Measurements from ENCODE around the gene CACNG4. TPM values are rescaled to one million over a fixed set of nuclear protein-coding genes. Genes with fewer than 3 reads are reported as not detected.
A peak's percentile ranks its signal among the peaks of the same experiment; 100 is the strongest.

Gene CACNG4
- total RNA-seq, 1 experiment from 2014 or later: not detected

- no TSS peak for BruUV-seq (replicated peaks)
- Histone ChIP-seq H3K4me2 (ENCODE audit: low read length) (no peak overlapping the region), H3K27me3 (ENCODE audit: insufficient read depth, low read length) (peaks cover 20% of the 10 kb centered on the region; the same call in 1 of the 2 replicates), H3K79me2 (ENCODE audit: insufficient read depth, low read length) (no peaks in the 10 kb centered on the region), H3K9ac (ENCODE audit: low read length) (no peak overlapping the region), H3K4me1 (ENCODE audit: control insufficient read depth in 1 of 2, insufficient read depth in 2 of 2, low read length in 2 of 2) (peaks cover 22 to 28% of the 10 kb centered on the region in 2 experiments; a peak in 3 of 4 replicates), H3K36me3 (ENCODE audit: control insufficient read depth in 1 of 2, insufficient read depth in 2 of 2, low read length in 2 of 2) (no peaks in the 10 kb centered on the region), H2AFZ (ENCODE audit: low read depth, low read length, poor library complexity, severe bottlenecking) (no peak overlapping the region), H4K20me1 (ENCODE audit: insufficient read depth) (no peaks in the 10 kb centered on the region), H3K4me3 (replicated peaks in 1 of 2; ENCODE audit: low read depth in 1 of 2, low read length in 2 of 2) (no peak overlapping the region), H3K27ac (ENCODE audit: low read depth, low read length) (no peak overlapping the region), H3K9me2 (ENCODE audit: insufficient read depth) (no peaks in the 10 kb centered on the region), H3K9me3 (ENCODE audit: control insufficient read depth in 1 of 2, insufficient read depth in 1 of 2, low read depth in 1 of 2, low read length in 2 of 2) (no peaks in the 10 kb centered on the region)
- no peak for TF ChIP-seq ATF3 (IDR thresholded peaks at IDR 0.05)
- DNase-seq (ENCODE audit: low read depth, low spot score) (no peak), ATAC-seq (0 out of 2 replicates have a peak, but pooled peaks have one; percentile 17)
- CTCF ChIA-PET: no interaction called here
- intact Hi-C loops (cut with micrococcal nuclease): loop anchor here (5.0 kb wide), 1 partner anchor 125 kb away; no protein-coding TSS in a partner anchor
- POLR2A ChIA-PET: no interaction called here
- RAD21 ChIA-PET (ENCODE audit: low non-redundant PET in 1 of 2, low total read pairs in 2 of 2, uncharacterized antibody in 2 of 2, unreplicated experiment in 2 of 2): no interaction called here
Measured at GRCh38 chr17:66981983-66982508, 17.5 kb downstream of the CACNG4 start.

DNA sequence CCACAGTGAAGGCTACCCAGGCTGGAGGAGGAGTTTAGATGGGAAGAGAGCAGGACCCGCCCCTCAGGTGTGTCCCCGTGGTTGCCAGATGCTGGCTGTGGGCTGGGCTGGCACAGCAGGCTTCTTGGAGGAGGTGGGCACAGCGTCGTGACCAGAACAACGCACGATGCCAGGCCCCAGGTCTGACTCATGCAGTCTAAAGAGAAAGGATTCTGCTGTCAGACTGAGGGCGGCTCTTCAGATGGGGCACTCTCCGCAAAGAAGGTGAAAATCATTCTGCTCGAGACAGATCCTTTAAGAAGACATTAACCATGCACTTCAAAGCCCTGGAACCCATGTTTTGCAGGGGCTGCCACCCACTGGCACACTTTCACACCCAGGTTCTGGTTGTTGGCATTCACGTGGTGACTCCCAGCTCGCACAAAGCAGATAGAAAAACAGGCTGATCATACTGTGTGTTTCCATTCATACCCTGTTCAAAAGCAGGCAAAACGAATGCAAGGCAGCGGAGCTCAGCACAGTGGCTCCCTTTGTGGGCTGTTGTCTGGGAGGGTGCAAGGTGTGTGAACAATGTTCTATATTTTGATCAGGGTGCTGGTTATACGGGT, 19.0 kb downstream of the CACNG4 start:
- Histone ChIP-seq H3K27ac (ENCODE audit: low read depth, low read length) (no peak overlapping the region), H3K27me3 (ENCODE audit: insufficient read depth, low read length) (peaks cover 24% of the 10 kb centered on the region; the same call in 1 of the 2 replicates), H3K4me3 (replicated peaks in 1 of 2; ENCODE audit: low read depth in 1 of 2, low read length in 2 of 2) (no peak overlapping the region), H3K79me2 (ENCODE audit: insufficient read depth, low read length) (no peaks in the 10 kb centered on the region), H4K20me1 (ENCODE audit: insufficient read depth) (no peaks in the 10 kb centered on the region), H3K9ac (ENCODE audit: low read length) (no peak overlapping the region), H3K9me2 (ENCODE audit: insufficient read depth) (no peaks in the 10 kb centered on the region), H3K4me2 (ENCODE audit: low read length) (peak overlapping the region; percentile 45), H3K4me1 (ENCODE audit: control insufficient read depth in 1 of 2, insufficient read depth in 2 of 2, low read length in 2 of 2) (peaks cover 22 to 28% of the 10 kb centered on the region in 2 experiments; a peak in 3 of 4 replicates), H2AFZ (ENCODE audit: low read depth, low read length, poor library complexity, severe bottlenecking) (peak overlapping the region; percentile 66), H3K9me3 (ENCODE audit: control insufficient read depth in 1 of 2, insufficient read depth in 1 of 2, low read depth in 1 of 2, low read length in 2 of 2) (no peaks in the 10 kb centered on the region), H3K36me3 (ENCODE audit: control insufficient read depth in 1 of 2, insufficient read depth in 2 of 2, low read length in 2 of 2) (no peaks in the 10 kb centered on the region)
- ChIA-PET RAD21 (ENCODE audit: low non-redundant PET in 1 of 2, low total read pairs in 2 of 2, uncharacterized antibody in 2 of 2, unreplicated experiment in 2 of 2) (no interaction called here), CTCF (no interaction called here), POLR2A (no interaction called here)
- intact Hi-C loops (cut with micrococcal nuclease): loop anchor here (5.0 kb wide), 1 partner anchor 126 kb away; no protein-coding TSS in a partner anchor
- 0 out of 2 replicates have a peak, but pooled peaks have one; percentile 17 for TF ChIP-seq SP1 (IDR thresholded peaks at IDR 0.05; ENCODE audit: low read depth)
- TF ChIP-seq JUND (IDR thresholded peaks at IDR 0.05): 0 out of 2 replicates have a peak, but pooled peaks have one; percentile 15
- TF ChIP-seq MAX (IDR thresholded peaks at IDR 0.05): peak; percentile 41; the same call in 1 of the 2 replicates
- TF ChIP-seq SIN3A (IDR thresholded peaks at IDR 0.05; ENCODE audit: low read depth): no peak
- TF ChIP-seq TCF7L2 (IDR thresholded peaks at IDR 0.05; ENCODE audit: borderline replicate concordance, extremely low read depth, insufficient read depth, insufficient read length): peak; percentile 50
- peak; percentile 77 for ATAC-seq
- no peak for DNase-seq (ENCODE audit: low read depth, low spot score)
- BruUV-seq (replicated peaks): no TSS peak

Measured in HCT116 (cell line).